ENCODE measurements around the gene BNIP5. TPM values are rescaled to one million over a fixed set of nuclear protein-coding genes. Genes with fewer than 3 reads are reported as not detected.

Gene BNIP5
- total RNA-seq, 1 donor from 2014 or later = not detected

DNA sequence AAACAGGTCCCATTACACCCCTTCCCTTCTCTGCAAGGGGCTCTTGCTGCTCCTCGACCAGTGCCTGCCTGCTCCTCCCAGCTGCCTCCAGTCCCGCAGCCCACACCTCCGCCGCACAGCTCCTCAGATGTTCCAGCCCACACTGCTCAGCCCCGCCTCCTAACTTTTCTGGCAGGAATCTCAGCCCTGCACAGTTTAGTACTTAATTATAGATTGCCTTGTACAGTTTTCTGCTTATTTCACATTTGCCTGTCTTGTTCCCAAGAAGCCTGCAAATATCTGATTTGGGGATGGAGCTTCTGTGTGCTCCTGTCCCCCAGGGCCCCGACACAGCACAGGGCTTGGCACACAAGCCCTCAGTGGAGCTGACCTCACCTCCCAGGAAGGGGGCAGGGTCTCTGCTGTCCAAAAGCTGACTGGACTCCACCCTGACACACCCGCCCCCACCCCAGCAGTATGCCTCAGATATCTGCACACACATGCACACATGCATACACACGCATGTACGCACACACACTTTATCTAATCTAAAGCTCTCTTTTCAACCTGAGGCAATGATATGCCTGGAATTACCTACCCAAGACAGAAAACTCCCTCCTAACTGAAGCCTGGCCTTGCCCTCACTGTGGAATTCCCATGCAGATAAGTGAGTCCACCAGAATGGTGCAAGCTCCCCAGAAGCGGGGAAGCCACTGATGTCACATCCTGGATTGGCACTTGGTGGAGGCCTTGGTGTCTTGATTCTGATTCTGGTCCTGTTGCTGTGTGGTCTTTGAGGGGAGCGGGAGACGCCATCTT, 68.0 kb downstream of the BNIP5 start:
- no peak for DNase-seq (ENCODE audit: low read depth)

DNA sequence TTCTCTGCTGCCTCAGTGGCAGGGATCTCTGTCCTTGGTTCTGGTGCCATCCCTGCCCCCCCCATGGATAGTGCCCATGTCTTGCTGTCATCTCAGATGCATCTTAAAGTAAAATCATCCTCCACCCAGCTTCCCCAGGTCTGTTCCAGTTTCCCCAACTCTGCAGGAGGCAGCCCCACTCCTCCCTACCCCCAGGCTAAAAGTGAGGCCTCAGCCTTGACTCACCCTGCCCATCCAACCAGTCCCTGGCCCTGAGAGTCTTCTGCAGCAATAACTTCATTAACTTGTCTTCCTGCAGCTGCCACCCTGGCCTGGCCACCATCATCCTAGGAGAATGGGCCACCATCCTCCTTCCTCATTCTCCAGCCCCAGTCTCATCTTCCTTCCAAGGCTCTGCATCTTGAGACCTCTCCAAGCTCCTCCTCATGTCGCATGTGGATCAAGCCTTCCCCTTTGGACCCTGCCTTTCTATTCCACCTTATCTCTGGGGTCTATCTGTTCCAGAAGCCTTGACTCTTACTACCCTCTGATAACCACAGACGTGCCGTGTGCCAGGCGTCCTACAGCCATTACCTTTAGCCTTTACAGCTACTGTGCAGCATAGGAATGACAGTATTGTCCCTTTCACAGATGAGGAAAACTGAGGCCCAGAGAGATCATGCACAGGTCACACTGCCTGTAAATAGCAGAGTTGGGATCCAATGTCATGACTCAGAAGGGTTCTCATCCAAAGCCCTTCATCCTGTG, 68.8 kb downstream of the BNIP5 start:
- no peak for DNase-seq (ENCODE audit: low read depth)

DNA sequence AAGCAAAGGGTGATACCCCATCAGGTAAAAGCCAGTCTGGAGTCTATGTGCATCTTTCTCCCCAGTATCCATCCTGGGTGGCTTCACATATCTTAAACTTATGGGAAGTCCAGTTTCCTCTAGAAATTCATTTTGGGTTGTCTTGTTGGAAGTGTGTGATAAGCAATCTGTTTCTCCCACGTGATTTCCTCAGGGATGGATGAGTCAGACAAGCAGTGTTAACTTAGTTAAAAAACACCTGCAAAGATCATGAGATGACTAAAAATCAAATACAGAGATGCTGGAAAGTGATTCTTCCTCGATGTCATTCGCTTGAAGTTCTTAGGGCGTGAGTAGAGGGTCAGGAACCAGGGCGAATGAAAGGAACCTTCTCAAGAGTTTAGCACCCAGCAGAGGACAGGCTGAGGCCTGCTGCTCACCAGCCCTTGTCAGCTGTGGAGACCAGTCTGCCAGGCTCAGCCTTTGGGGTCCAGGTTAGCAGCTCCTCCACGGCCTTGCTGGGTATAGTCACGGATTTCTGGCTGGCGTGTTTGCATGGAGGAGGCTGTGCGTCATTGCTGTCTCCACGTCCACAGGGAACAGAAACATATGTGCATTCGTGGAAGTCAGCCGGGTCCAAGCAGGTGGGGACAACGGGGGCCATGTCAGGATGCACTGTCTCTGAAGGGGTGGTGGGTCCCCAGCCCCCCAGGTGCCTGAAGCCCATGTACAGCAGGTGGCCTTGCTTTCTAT, 69.6 kb downstream of the BNIP5 start:
- DNase-seq (ENCODE audit: low read depth) = no peak

Other genes starting within 250 kb of the BNIP5 start
- gene MAPK13, start 206.4 kb downstream of the BNIP5 start, total RNA-seq = 0.62 and 0.80 TPM in 2 replicates
- gene BRPF3, start 140.1 kb downstream of the BNIP5 start, total RNA-seq = 18.5 and 23.2 TPM in 2 replicates
- not detected in 2 replicates for gene PNPLA1, start 66.8 kb downstream of the BNIP5 start, total RNA-seq
- 0.62 TPM in 1 of 2 replicates, not detected in the other for gene ETV7, start 50.8 kb upstream of the BNIP5 start, total RNA-seq
- gene PXT1, start 106.0 kb upstream of the BNIP5 start, total RNA-seq = 0.19 TPM in 1 of 2 replicates, not detected in the other
- 48.1 and 52.3 TPM in 2 replicates for gene KCTD20, start 106.1 kb upstream of the BNIP5 start, total RNA-seq
- 39.8 and 47.4 TPM in 2 replicates for gene STK38, start 210.6 kb upstream of the BNIP5 start, total RNA-seq